Umbilical cord (tissue), 2 donors: ENCODE results near the gene MACC1. TPM values are rescaled to one million over a fixed set of nuclear protein-coding genes. Genes with fewer than 3 reads are reported as not detected.
A peak's percentile ranks its signal among the peaks of the same experiment; 100 is the strongest.

Source experiments
- DNase-seq: peaks from one replicate; pipeline ENCODE4 v3.0.0-alpha.2; 2015; ENCODE audit warnings: low spot score
- total RNA-seq: library from RNA; depleted of rRNA; stranded (reverse); fragments of >200 nt; gene quantifications from one replicate; pipeline ENCODE4 v1.2.3, GENCODE V29; 2014; ENCODE audit warnings: low replicate concordance; ENCODE audit not compliant: insufficient read depth

Gene MACC1
- total RNA-seq, 1 donor from 2014 or later, result 3.1 TPM

GRCh38 chr7:20229646-20230500 lies 12.7 kb upstream of the MACC1 start:
- DNase-seq, result peak; percentile 67

- no peak for DNase-seq
Observed at GRCh38 chr7:20229081-20229480, 11.9 kb upstream of the MACC1 start.

GRCh38 chr7:20228654-20229053 lies 11.5 kb upstream of the MACC1 start:
- no peak for DNase-seq

- no peak for DNase-seq
Observed at GRCh38 chr7:20227291-20227795, 10.2 kb upstream of the MACC1 start.

GRCh38 chr7:20226860-20227259 lies 9.7 kb upstream of the MACC1 start:
- no peak for DNase-seq

- DNase-seq, result no peak
Observed at GRCh38 chr7:20225384-20225783, 8.2 kb upstream of the MACC1 start.

GRCh38 chr7:20224025-20224424 lies 6.8 kb upstream of the MACC1 start:
- DNase-seq, result no peak

- DNase-seq, result no peak
Observed at GRCh38 chr7:20223356-20223755, 6.2 kb upstream of the MACC1 start.

- DNase-seq, result no peak
Observed at GRCh38 chr7:20222219-20222828, 5.1 kb upstream of the MACC1 start.

- DNase-seq, result peak; percentile 63
Observed at GRCh38 chr7:20220921-20221547, 3.9 kb upstream of the MACC1 start.

- DNase-seq, result no peak
Observed at GRCh38 chr7:20220293-20220761, 3.1 kb upstream of the MACC1 start.

GRCh38 chr7:20219446-20220292 lies 2.5 kb upstream of the MACC1 start:
- peak; percentile 63 for DNase-seq

- DNase-seq, result no peak
Observed at GRCh38 chr7:20219062-20219445, 1.9 kb upstream of the MACC1 start.

GRCh38 chr7:20218279-20218678 lies 1.1 kb upstream of the MACC1 start:
- peak; percentile 71 for DNase-seq

GRCh38 chr7:20216406-20217036 lies 663 bp downstream of the MACC1 start:
- DNase-seq, result no peak

GRCh38 chr7:20214921-20215669 lies 2.1 kb downstream of the MACC1 start:
- no peak for DNase-seq

GRCh38 chr7:20214132-20214531 lies 3.1 kb downstream of the MACC1 start:
- no peak for DNase-seq

- DNase-seq, result no peak
Observed at GRCh38 chr7:20213378-20213777, 3.8 kb downstream of the MACC1 start.

- no peak for DNase-seq
Observed at GRCh38 chr7:20211376-20211775, 5.8 kb downstream of the MACC1 start.

GRCh38 chr7:20208651-20209307 lies 8.4 kb downstream of the MACC1 start:
- no peak for DNase-seq
